SK-N-DZ (cell line): Measurements from ENCODE around the gene CNBD2. TPM values are rescaled to one million over a fixed set of nuclear protein-coding genes. Genes with fewer than 3 reads are reported as not detected.
"Not testable (repeated sequence)": the region's sequence is repeated elsewhere in the genome, so short reads cannot be mapped to it uniquely, and the experiment has no call there.

Source experiments
- DNase-seq: peaks from one replicate; pipeline ENCODE4 v3.0.0-alpha.2; 2015; ENCODE audit warnings: low spot score
- polyA plus RNA-seq, 2 experiments: library from polyadenylated mRNA; depleted of rRNA; stranded (reverse); fragments of >200 nt; gene quantifications; 2 replicates each; pipeline ENCODE4 v1.2.3, GENCODE V29; 2014

The CNBD2 gene
- polyA plus RNA-seq (2014; cell fraction: cytosol; rRNA removed): 25.3 and 29.5 TPM in 2 replicates
- polyA plus RNA-seq (2014; cell fraction: nucleus; rRNA removed): 40.5 and 41.7 TPM in 2 replicates

DNA sequence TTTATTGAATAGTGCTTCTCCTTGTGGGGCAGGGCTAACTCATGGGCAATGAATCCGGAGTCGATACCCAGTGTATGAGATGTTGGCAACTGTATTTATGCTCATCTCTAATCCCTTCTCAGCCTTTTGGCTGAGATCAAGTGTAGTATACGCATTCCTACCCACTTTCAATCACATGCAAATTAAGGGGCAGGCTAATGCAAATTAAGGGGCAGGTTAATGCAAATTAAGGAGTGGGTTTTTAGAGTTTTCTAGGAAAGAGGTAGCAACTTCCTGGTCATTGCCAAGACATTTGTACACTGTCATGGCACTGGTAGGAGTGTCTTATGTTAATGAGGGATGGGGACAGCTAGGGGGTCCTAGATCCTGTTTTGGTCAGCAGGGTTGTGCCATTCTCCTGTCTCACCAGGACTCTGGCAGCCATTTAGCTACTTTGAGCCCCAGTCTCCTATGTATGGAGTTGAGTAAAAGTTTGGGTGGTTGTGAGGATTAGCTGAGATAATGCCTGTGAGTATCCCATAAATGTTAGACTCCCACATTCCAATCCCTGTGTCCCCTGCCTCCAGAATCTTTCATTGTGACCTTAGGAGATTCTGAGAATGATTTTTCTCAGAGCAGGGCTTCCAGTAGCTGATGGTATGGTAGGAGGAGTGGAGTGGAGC, at the start of gene CNBD2:
Gene CNBD2 (plus strand): TSS at position 612 of the 662 bp plus-strand sequence. CDS start 173 bp downstream, outside the sequence.
- no peak for DNase-seq

DNA sequence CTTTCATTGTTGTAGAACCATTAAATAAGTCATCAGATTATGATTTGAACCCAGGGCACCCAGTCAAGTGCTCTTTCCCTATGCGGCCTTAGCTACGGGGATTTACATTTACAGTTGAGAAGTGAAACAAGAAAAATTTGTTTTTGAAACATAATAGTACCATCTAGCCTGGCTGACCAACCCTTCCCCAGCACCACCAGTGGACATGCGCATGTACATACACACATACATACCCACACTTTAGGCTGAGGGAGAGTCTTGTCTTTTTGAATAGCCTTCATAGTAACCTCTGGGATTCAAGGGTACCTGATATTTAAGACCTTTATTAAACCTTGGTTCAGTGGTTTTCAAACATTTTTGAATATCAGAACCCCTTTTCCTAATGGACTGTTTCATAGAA, 47.9 kb upstream of the CNBD2 start:
- no peak for DNase-seq

DNA sequence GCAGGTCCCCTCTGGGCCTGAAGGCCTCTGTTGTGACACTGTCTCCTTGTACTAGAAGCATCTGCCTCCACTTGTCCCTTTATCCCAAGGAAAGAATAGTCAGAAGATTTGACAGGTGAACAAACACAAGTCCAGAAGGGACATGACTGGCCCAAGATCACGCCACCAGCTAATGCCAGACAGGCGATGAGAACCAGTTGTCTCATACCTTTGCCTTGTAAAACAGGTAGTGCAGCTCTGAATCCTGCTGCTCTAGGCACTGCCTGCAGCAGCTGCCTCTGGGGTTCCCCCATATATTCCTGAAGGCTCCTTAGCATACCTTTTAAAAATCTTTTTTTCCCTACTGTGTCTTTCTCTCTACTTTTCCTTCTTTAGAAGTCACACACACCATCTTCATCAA, 39.1 kb upstream of the CNBD2 start:
- DNase-seq: no peak

DNA sequence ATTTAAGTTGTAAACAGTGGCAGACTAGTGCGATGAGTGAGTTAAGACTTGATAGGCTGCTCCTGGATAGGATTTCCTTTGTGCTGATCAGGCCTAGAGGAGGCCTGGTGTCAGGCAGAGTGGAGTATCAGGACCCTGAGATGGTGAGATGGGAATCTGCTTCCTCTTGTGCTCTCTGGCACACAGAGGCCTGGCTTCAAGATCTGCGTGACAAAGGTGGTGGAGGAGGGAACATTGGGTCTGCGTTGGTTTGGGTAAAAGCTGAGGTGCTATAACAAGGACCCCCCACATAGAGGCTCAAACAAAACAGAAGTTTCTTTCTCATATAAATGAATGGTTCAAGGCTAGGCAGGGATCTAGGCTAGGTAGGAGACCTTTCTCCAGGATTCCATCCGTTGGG, 34.3 kb upstream of the CNBD2 start:
- no peak for DNase-seq

DNA sequence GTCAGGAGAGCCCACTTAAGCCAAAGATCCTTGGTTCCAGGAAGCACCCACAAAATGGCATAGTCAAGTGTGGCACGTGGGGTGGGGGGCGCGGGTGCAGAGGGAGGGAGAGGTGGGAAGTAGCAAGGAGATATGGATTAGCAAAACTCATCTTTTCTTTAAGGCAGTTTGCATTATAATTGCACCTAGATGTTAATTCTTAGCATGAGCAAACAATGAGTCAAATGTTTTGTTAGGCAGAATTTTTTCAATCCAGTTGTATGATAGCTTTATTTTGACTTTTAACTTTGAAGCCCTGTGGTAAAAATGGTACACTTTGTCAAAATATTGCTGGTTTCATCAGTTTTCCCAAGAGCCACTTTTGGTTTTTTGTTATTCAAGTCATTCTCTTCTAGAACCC, 29.1 kb upstream of the CNBD2 start:
- DNase-seq: no peak

DNA sequence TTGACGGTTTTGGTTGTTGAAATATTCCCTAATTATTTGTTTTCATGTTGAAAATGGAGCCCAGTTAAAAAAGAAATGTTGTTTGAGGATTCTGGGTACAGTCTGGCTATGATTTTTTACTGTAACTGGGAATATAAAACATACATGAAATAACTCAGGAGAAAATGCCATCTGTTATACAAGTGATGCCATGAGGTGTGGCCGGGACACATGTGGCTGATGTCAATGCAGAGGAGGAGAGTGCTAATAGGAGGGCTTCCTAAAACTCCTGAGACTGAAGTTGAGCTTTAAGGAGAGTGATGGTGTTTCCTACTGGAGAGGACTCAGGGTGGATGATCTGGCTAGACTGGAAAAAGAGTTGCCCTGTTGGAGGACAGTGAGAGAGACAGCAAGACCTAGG, 26.8 kb upstream of the CNBD2 start:
- DNase-seq: no peak

DNA sequence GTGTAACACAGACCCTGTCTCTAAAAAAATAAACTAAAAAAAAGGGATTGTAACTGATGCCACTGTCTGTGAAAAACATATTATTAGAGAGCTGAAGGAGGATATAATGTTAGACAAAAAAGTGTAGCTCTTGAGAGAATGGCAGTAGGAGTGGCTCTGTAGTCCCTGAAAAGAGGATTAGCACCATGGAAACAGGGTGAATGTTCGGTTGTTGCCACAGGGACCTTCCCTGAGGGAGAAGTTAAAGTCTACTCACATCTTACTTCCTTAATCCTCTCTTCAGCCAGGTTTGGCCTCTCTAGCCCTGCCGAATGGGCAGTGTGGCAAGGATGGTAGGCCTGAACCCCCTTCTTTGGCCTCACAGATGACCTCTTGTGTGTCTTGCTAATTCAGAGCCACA, 26.1 kb upstream of the CNBD2 start:
- DNase-seq: no peak

DNA sequence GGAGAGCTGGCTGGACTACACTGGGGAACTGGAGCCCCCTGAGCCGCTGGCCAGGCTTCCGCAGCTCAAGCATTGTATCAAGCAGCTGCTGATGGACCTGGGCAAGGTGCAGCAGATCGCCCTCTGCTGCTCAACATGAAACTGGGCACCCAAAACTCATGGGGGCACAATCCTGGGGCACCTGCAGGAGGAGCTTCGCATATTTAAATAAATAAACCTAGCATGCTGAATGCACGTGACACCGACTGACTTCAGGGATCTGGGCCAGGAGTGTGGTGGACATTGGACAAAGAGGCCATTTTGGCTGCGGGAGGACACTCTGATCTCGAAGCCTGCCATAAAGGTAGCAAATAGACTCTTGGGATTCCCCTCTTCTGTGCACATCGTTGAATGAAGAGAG, 20.9 kb upstream of the CNBD2 start:
- peak; percentile 51 for DNase-seq

DNA sequence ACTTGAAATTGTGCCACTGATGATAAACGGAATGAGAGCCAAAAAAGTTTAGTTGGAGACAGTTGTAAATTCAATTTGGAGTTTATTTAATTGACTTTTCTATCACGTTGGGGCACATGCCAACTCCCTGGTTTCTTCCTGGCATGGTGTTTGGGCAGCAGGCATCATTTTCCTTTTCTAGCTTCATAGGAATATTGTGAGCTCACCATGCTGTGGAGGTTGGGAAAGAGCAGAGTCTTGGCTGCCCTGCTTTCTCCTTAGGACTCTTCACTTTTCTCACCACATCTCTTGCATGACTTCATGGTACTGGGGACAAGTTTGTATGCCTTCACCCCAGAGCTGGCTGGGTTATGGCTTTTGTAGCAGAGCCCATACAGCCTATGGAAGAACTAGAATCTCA, 20.5 kb upstream of the CNBD2 start:
- DNase-seq: no peak

DNA sequence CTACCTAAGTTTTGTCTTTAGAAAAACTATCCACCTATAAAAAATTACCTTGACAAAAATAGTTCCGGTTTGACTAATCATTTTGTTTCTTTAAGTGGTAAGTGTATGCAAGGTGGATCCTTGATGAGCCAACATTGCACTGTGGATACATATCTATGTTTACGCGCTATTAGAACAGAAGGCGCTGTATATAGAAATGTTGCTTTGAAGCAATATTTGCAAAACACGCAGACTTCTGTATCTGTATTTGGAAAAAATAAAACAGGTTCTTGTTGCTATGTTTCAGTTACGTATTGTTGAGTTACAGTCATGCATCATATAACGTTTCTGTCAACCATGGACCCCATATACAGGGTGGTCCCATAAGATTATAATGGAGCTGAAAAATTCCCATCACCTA, 18.3 kb upstream of the CNBD2 start:
- no peak for DNase-seq

DNA sequence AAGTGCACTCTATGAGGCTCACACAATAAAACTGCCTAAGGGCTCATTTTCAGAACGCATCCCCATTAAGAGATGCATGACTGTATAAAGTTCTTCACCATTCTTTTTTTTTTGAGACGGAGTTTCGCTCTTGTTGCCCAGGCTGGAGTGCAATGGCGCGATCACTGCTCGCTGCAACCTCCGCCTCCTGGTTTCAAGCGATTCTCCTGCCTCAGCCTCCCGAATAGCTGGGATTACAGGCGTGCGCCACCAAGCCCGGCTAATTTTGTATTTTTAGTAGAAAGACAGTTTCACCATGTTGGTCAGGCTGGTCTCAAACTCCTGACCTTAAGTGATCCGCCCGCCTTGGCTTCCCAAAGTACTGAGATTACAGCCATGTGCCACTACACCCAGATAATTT, 16.3 kb upstream of the CNBD2 start:
- DNase-seq: not testable (repeated sequence)

DNA sequence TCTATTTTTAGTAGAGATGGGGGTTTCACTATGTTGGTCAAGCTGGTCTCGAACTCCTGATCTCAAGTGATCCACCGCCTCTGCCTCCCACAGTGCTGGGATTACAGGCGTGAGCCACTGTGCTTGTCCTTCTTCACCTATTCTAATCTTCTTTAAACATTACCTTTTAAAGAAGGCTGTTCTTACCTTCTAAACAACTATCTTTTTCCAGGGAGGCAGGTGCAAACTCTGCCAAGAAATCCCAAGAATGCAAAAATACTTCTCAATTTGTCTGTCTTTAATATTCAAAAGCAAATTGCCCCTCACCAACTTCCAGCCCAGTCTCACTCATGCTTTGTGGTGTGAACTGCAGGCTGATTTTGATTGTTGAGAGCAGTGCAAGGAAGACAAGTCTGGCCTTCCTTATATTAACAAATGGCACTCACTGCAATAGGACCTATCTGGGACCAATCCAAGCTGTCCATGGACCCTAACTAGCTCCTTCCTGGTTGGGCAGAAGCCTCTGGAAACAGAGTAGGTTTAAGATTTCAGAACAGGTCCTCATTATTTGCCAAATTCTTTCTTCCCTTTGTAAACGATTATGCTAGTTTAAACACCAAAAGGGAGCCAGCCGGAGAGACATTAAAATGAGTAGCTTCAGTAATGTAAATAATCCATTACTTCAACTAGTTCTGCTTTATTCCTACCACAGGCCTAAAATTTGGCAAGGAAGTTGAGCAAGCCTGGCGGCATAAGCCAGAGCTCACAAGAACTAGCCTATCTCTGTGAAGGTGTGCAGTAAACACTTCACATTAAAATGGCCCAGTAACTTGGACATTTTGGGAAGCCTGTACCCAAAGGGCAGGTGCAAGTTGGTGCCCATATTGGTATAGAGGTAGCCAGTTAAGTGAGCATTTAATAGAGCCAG, 15.7 kb upstream of the CNBD2 start:
- DNase-seq: no peak

DNA sequence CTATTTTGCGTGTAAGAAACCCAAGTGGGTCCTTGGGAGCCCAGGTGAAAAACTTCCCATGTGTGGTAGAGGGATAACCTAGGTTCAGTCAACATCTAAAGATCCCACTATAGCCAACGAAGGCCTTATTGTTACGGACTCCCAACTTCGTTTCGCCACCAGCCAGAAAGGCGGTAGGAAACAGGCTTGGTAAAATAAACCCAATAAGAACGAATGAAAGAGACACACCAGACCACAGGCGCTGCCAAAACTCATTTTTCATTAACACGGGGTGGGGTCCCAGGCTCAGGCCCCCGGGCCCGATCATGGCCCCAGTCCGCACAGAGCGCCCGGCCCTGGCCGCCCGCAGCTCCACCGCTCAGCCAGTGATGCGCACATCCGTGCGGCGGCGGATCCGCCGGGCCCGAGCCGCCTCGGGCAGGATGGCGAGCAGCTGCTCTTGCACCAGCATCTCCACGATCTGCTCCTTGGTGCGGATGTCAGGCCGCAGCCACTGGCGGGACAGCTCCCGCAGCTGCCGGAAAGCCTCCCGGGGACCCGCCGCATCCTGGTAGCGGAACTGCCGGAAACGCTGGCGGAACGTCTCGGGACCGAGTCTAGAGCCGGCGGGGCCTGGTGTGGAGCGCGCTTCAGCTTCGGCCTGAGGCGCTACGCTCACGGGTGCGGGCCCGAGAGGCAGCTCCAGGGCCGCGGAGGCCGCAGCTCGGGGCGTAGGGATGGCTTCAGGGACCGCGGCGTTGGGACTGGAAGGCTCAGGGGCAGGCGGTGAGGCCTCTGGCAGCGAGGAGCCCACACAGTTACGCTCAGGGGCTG, 14.8 kb upstream of the CNBD2 start:
- DNase-seq: peak; percentile 55

DNA sequence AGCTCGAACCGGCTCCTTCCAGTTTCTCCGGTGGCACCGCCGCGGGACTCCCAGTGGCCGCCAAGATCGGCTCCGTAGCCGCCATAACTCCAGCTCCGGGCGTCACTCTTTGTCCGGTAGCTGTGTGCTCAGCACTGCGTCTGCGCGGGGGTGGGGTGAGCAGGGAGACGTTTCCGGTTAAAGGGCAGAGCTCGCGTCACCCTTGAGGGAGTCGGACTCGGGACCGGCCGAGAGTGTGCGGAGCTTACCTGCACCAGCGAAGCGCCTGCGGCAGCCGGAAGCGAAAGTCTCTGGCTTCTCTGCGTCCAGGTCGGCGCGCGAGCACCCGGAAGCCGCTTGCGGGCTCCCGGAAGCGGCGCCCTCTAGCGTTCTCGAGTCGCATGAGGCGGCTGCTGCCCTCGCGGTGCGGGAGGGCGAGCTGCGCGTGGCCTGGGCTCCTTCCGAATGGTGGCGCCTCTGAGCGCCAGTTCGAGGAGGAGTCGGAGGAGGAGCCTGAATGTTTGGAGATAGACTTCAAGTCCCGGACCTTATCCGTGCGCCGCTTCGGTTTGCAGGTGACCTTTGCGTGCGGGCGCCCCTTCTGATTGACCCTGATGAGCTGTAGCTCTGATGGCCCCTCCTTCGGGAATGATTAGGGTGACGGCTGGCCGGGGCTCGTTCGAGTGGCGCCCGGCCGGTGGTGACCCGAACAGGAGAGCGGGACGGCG, 14.0 kb upstream of the CNBD2 start, which contains the start of gene SCAND1:
Gene SCAND1 (minus strand): TSS at position 303 of the 707 bp plus-strand sequence. CDS start 218 bp downstream, at position 85.
- DNase-seq: peak; percentile 99

DNA sequence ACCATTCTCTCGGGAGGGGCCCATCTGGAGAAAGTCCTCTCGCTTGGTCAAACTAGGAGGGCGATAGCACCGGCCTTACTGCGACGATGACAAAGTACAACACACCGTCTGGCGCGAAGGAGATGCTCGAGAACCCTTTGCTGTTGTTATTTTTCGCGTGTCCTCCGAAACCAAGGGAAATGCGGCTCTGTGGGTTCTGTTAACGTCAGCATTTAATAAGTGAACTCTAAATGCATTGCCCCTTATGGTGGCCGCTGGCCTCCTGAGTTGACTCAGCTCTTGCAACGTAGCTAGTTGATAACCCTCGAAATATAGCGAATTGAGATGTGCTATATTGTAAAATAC, 13.5 kb upstream of the CNBD2 start:
- DNase-seq: no peak

DNA sequence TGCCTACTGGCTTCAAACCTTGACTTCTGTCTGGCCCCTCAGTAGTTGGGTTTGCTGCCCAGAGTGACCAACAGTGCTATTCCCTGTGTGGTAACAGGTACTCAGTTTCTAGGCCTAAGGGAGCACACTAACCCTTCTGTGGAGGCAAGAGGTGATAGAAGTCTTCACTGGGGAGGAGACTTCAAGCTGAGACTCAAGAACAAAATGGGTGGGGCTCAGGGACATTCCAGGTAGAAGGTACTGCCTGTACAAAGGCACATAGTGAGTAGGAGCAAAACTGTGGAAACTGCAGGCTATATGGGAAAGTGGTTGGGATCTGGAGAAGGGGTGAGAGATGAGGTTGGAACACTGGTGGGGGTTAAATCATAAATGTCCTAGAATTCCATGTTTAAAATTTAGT, 11.8 kb upstream of the CNBD2 start:
- DNase-seq: no peak

DNA sequence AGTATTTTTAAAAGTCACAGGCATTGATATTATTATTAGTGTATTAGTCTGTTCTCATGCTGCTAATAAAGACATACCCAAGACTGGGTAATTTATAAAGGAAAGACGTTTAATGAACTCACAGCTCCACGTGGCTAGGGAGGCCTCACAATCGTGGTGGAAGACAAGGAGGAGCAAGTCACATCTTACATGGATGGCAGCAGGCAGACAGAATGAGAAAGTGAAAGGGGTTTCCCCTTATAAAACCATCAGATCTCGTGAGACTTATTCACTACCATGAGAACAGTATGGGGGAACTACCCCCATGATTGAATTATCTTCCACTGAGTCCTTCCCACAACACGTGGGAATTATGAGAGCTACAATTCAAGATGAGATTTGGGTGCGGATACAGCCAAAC, 9.1 kb upstream of the CNBD2 start:
- DNase-seq: not testable (repeated sequence)

DNA sequence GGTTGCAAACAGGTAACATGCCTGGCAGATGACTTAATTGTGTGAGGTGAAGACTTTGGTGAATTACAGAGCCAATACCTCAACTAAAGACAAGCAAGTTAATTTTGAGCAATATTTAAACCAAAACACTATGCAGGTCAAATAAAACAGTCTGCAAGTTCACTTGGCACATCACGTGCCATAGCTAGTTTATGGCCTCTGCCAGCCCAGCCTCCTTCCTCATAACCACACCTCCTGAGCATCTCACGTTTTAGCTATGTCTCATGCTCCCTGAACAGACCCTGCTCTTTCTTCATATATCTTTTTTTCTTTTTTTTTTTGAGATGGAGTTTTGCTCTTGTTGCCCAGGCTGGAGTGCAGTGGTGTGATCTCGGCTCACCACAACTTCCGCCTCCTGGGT, 4.5 kb upstream of the CNBD2 start:
- no peak for DNase-seq

DNA sequence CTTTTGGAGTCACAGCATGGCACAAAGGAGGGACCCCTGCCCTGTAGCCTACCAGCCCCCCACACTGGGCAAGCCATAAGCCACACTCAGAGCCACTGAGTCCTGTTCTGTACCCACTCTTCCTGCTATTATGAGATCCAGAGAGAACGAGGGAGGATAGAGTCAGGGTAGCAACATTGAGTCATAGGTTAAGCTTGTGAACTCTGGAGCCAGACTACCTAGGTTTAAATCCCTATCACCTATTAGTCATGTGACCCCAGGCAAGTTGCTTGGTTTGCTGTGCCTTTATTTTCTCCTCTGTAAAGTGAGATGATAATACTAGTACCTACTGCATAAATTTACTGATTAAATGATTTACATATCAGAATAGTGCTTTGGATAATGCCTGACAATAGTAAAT, 540 bp downstream of the CNBD2 start:
- no peak for DNase-seq

DNA sequence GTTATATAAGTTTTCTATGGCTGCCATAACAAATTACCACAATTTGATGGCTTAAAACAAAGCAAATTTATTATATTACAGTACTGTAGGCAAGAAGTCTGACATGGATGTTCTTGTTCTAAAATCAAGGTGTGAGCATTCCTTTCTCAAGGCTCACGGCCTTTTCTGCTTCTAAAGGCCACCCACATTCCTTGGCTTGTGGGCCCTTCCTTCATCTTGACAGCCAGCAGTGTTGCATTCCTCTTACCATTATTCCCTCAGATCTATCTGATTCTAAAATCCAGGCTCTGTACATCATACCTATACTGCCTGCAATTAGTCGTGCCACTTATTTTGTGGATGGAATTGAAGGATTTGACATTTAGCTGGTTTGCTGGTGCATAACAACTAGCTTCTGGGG, 3.6 kb downstream of the CNBD2 start:
- no peak for DNase-seq

DNA sequence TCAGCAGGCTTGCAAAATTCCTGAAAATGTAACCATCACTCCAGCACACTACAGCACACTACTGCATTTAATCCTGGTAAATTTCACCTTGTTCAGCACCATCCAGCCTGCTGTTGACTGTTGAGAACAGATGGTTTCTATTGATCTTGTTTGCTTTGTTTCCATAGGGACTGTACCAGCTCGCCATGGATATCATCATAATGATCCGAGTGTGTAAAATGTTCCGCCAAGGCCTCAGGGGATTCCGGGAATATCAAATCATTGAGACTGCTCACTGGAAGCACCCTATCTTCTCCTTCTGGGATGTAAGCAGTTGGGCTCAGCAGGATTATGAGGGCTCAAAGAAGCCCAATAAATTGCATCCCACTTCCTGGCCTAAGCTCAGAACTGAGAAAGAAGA, 4.1 kb downstream of the CNBD2 start:
- no peak for DNase-seq
